WTC11 (cell line): ENCODE measurements around the gene DENND1B. TPM values are rescaled to one million over a fixed set of nuclear protein-coding genes. Genes with fewer than 3 reads are reported as not detected.

Experiments used
- ATAC-seq: fragments of 200-7000 bp; cut with Tn5 transposase; 2 replicates; pipeline ENCODE4 v1.10.0; 2021; ENCODE audit warnings: mild to moderate bottlenecking, moderate library complexity
- CTCF ChIA-PET: fragments of 300-600 bp; sonication (Branson Sonifier 250); formaldehyde crosslinking; loops from one replicate; lab custom pipeline; 2021; ENCODE audit warnings: antibody characterized with exemption; lab: Charles Lee
- POLR2A ChIA-PET: fragments of 350-600 bp; sonication (Branson Sonifier 250); formaldehyde crosslinking; loops from one replicate; lab custom pipeline; 2021; ENCODE audit warnings: antibody characterized with exemption; lab: Charles Lee
- DNase-seq: peaks from one replicate; pipeline ENCODE4 v3.0.0; 2021; ENCODE audit warnings: low spot score
- H3K27ac Mint-ChIP-seq: 2 replicates; pipeline ENCODE4 v1.8.0; 2021; ENCODE audit warnings: mixed read lengths
- H3K27me3 Mint-ChIP-seq: 2 replicates; pipeline ENCODE4 v1.8.0; 2021; ENCODE audit warnings: low read depth, mild to moderate bottlenecking, moderate library complexity, mixed read lengths
- H3K36me3 Mint-ChIP-seq: 2 replicates; pipeline ENCODE4 v1.8.0; 2021; ENCODE audit warnings: mixed read lengths
- H3K4me1 Mint-ChIP-seq: 2 replicates; pipeline ENCODE4 v1.8.0; 2022; ENCODE audit warnings: mixed read lengths
- H3K4me3 Mint-ChIP-seq: 2 replicates; pipeline ENCODE4 v1.8.0; 2021; ENCODE audit warnings: mild to moderate bottlenecking, moderate library complexity, mixed read lengths
- H3K9me3 Mint-ChIP-seq: 2 replicates; pipeline ENCODE4 v1.8.0; 2021; ENCODE audit warnings: mixed read lengths
- AFF4 ChIP-seq: sonication (generic); formaldehyde crosslinking; IDR thresholded peaks from 2 replicates; pipeline ENCODE4 v1.8.1; 2023; ENCODE audit warnings: mild to moderate bottlenecking, missing genetic modification reagents, borderline replicate concordance
- ATF1 ChIP-seq: sonication (generic); formaldehyde crosslinking; IDR thresholded peaks from 2 replicates; pipeline ENCODE4 v1.8.1; 2023; ENCODE audit warnings: mild to moderate bottlenecking, moderate library complexity, missing genetic modification reagents
- ATF6 ChIP-seq: sonication (generic); formaldehyde crosslinking; IDR thresholded peaks from 2 replicates; pipeline ENCODE4 v1.8.1; 2023; ENCODE audit warnings: mild to moderate bottlenecking, missing genetic modification reagents
- E2F5 ChIP-seq: sonication (generic); formaldehyde crosslinking; IDR thresholded peaks from 2 replicates; pipeline ENCODE4 v1.8.1; 2022; ENCODE audit warnings: mild to moderate bottlenecking, moderate library complexity, missing genetic modification reagents
- ERG ChIP-seq: fragments of 250-450 bp; sonication (Bioruptor Pico); IDR thresholded peaks from 2 replicates; pipeline ENCODE4 v1.8.0; 2021; ENCODE audit warnings: mild to moderate bottlenecking
- ETV6 ChIP-seq: sonication (generic); formaldehyde crosslinking; IDR thresholded peaks from 2 replicates; pipeline ENCODE4 v1.8.1; 2022; ENCODE audit warnings: mild to moderate bottlenecking, missing genetic modification reagents
- IRF2 ChIP-seq: sonication (generic); formaldehyde crosslinking; IDR thresholded peaks from 2 replicates; pipeline ENCODE4 v1.8.0; 2022; ENCODE audit warnings: low read depth, missing genetic modification reagents, borderline replicate concordance
- MLX ChIP-seq: sonication (generic); formaldehyde crosslinking; IDR thresholded peaks from 2 replicates; pipeline ENCODE4 v1.8.1; 2023; ENCODE audit warnings: mild to moderate bottlenecking, missing genetic modification reagents, moderate library complexity
- MYBL2 ChIP-seq: sonication (generic); formaldehyde crosslinking; IDR thresholded peaks from 2 replicates; pipeline ENCODE4 v1.8.1; 2023; ENCODE audit warnings: mild to moderate bottlenecking, moderate library complexity, missing genetic modification reagents
- NR1H2 ChIP-seq: sonication (generic); formaldehyde crosslinking; IDR thresholded peaks from 2 replicates; pipeline ENCODE4 v1.9.0; 2021; ENCODE audit warnings: mild to moderate bottlenecking, moderate library complexity, missing genetic modification reagents
- PRDM15 ChIP-seq: sonication (generic); formaldehyde crosslinking; IDR thresholded peaks from 2 replicates; pipeline ENCODE4 v1.8.0; 2022; ENCODE audit warnings: missing genetic modification reagents
- STAT6 ChIP-seq: sonication (generic); formaldehyde crosslinking; conservative IDR thresholded peaks from 2 replicates; pipeline ENCODE4 v1.8.1; 2023; ENCODE audit warnings: mild to moderate bottlenecking, low read depth, missing genetic modification reagents, moderate library complexity
- TCF7 ChIP-seq: sonication (generic); formaldehyde crosslinking; IDR thresholded peaks from 2 replicates; pipeline ENCODE4 v1.8.0; 2022; ENCODE audit warnings: mild to moderate bottlenecking, low read depth, missing genetic modification reagents, moderate library complexity
- USF1 ChIP-seq: sonication (generic); formaldehyde crosslinking; IDR thresholded peaks from 2 replicates; pipeline ENCODE4 v1.8.0; 2022; ENCODE audit warnings: mild to moderate bottlenecking, missing genetic modification reagents
- ZNF671 ChIP-seq: fragments of 250-450 bp; sonication (Bioruptor Pico); IDR thresholded peaks from 2 replicates; pipeline ENCODE4 v1.8.0; 2021; ENCODE audit warnings: mild to moderate bottlenecking
- total RNA-seq: library from RNA; stranded (reverse); gene quantifications from 3 replicates; pipeline ENCODE4 v1.2.3, GENCODE V29; 2021

Gene DENND1B
- total RNA-seq, 1 experiment from 2014 or later, result 4.3 TPM

- Mint-ChIP-seq H3K4me3 (no peak overlapping the region), H3K4me1 (peaks cover 26% of the 10 kb centered on the region)
- POLR2A ChIA-PET, result no interaction called here
- CTCF ChIA-PET, result interaction anchor here (1.6 kb wide), 1 partner anchor 133 kb away, joined by 4 read pairs; no protein-coding TSS in a partner anchor
- TF ChIP-seq ATF6 (CRISPR knock-in tag), result no peak
- TF ChIP-seq STAT6 (CRISPR knock-in tag), result no peak
- TF ChIP-seq USF1, result no peak
- no peak for TF ChIP-seq TCF7 (CRISPR knock-in tag)
- TF ChIP-seq, all 79 proteins: peak for 0
- Mint-ChIP-seq H3K27me3 (no peaks in the 10 kb centered on the region), H3K9me3 (no peaks in the 10 kb centered on the region), H3K36me3 (no peaks in the 10 kb centered on the region), H3K27ac (no peak overlapping the region)
- DNase-seq (no peak), ATAC-seq (no peak)
These were observed 38.6 kb downstream of the DENND1B start for GRCh38 chr1:197736685-197737084.

- TF ChIP-seq ERG (no peak), MYBL2 (no peak), PRDM15 (CRISPR knock-in tag) (no peak), ETV6 (CRISPR knock-in tag) (no peak), TCF7 (CRISPR knock-in tag) (no peak), ATF1 (CRISPR knock-in tag) (no peak), MLX (CRISPR knock-in tag) (no peak), E2F5 (no peak), ZNF671 (CRISPR knock-in tag) (no peak), IRF2 (no peak), AFF4 (CRISPR knock-in tag) (no peak), NR1H2 (CRISPR knock-in tag) (no peak)
- TF ChIP-seq, all 79 proteins: peak for 0
These were observed 39.8 kb downstream of the DENND1B start for GRCh38 chr1:197735461-197735860.

More at GRCh38 chr1:197735461-197735860, 39.8 kb downstream of the DENND1B start:
- no peaks in the 10 kb centered on the region for H3K36me3 Mint-ChIP-seq
- CTCF ChIA-PET, result no interaction called here
- POLR2A ChIA-PET, result interaction anchor here (0.6 kb wide), 1 partner anchor 930 kb away, joined by 7 read pairs; no protein-coding TSS in a partner anchor
- DNase-seq (no peak), ATAC-seq (no peak; the same call in 1 of the 2 replicates)
- H3K4me3 Mint-ChIP-seq, result no peak overlapping the region
- H3K9me3 Mint-ChIP-seq, result no peaks in the 10 kb centered on the region
- no peaks in the 10 kb centered on the region for H3K27me3 Mint-ChIP-seq
- H3K4me1 Mint-ChIP-seq, result peaks cover 26% of the 10 kb centered on the region
- peak overlapping the region; percentile 57; the same call in 1 of the 2 replicates for H3K27ac Mint-ChIP-seq
